ENCODE measurements around the gene SNX21. TPM values are rescaled to one million over a fixed set of nuclear protein-coding genes. Genes with fewer than 3 reads are reported as not detected.
A peak's percentile ranks its signal among the peaks of the same experiment; 100 is the strongest.
"Not testable (repeated sequence)": the region's sequence is repeated elsewhere in the genome, so short reads cannot be mapped to it uniquely, and the experiment has no call there.

SNX21 gene
- total RNA-seq, result 7.1 TPM

- ATAC-seq, result peak; percentile 73
Observed at GRCh38 chr20:45833030-45833882, at the start of gene SNX21. Gene SNX21, plus strand, starts transcription at chr20:45833799. Its CDS starts 121 bp downstream, at chr20:45833920.

GRCh38 chr20:45788351-45788750 lies 45.2 kb upstream of the SNX21 start:
- no peak for ATAC-seq

GRCh38 chr20:45792317-45793118 lies 41.1 kb upstream of the SNX21 start:
- peak; percentile 6 for ATAC-seq

GRCh38 chr20:45796337-45797065 lies 37.1 kb upstream of the SNX21 start:
- ATAC-seq, result no peak

- ATAC-seq, result not testable (repeated sequence)
Observed at GRCh38 chr20:45797510-45797909, 36.1 kb upstream of the SNX21 start.

GRCh38 chr20:45797955-45798354 lies 35.6 kb upstream of the SNX21 start:
- ATAC-seq, result not testable (repeated sequence)

- peak; percentile 71 for ATAC-seq
Observed at GRCh38 chr20:45798935-45799642, 34.5 kb upstream of the SNX21 start.

GRCh38 chr20:45801851-45802250 lies 31.7 kb upstream of the SNX21 start:
- ATAC-seq, result no peak

GRCh38 chr20:45810191-45810970 lies 23.2 kb upstream of the SNX21 start:
- no peak for ATAC-seq

- peak; percentile 98 for ATAC-seq
Observed at GRCh38 chr20:45812157-45813005, 21.2 kb upstream of the SNX21 start, which contains the start of gene UBE2C. Gene UBE2C, plus strand, starts transcription at chr20:45812644. Its CDS starts 52 bp downstream, at chr20:45812696.

- ATAC-seq, result no peak
Observed at GRCh38 chr20:45813006-45813340, 20.6 kb upstream of the SNX21 start.

- ATAC-seq, result no peak
Observed at GRCh38 chr20:45813489-45813888, 20.1 kb upstream of the SNX21 start.

GRCh38 chr20:45814314-45814713 lies 19.3 kb upstream of the SNX21 start:
- ATAC-seq, result no peak

- no peak for ATAC-seq
Observed at GRCh38 chr20:45816951-45817350, 16.6 kb upstream of the SNX21 start.

GRCh38 chr20:45817376-45818194 lies 16.0 kb upstream of the SNX21 start:
- no peak for ATAC-seq

GRCh38 chr20:45818239-45818638 lies 15.4 kb upstream of the SNX21 start:
- no peak for ATAC-seq

- ATAC-seq, result no peak
Observed at GRCh38 chr20:45819466-45819865, 14.1 kb upstream of the SNX21 start.

- no peak for ATAC-seq
Observed at GRCh38 chr20:45821947-45822346, 11.7 kb upstream of the SNX21 start.

- peak; percentile 78 for ATAC-seq
Observed at GRCh38 chr20:45822857-45823256, 10.7 kb upstream of the SNX21 start.

All from esophagus mucosa (tissue), 1 donor.